SH-SY5Y (cell line): ENCODE measurements around the gene OBP2A.

ENCODE experiments used
- GATA2 ChIP-seq: IDR thresholded peaks from 2 replicates; pipeline ENCODE4 v1.6.1; 2011; ENCODE audit warnings: mild to moderate bottlenecking, low read depth, low read length
- GATA3 ChIP-seq: IDR thresholded peaks from 2 replicates; pipeline ENCODE4 v1.6.1; 2011; ENCODE audit warnings: low read depth, mild to moderate bottlenecking, low read length, moderate library complexity

DNA sequence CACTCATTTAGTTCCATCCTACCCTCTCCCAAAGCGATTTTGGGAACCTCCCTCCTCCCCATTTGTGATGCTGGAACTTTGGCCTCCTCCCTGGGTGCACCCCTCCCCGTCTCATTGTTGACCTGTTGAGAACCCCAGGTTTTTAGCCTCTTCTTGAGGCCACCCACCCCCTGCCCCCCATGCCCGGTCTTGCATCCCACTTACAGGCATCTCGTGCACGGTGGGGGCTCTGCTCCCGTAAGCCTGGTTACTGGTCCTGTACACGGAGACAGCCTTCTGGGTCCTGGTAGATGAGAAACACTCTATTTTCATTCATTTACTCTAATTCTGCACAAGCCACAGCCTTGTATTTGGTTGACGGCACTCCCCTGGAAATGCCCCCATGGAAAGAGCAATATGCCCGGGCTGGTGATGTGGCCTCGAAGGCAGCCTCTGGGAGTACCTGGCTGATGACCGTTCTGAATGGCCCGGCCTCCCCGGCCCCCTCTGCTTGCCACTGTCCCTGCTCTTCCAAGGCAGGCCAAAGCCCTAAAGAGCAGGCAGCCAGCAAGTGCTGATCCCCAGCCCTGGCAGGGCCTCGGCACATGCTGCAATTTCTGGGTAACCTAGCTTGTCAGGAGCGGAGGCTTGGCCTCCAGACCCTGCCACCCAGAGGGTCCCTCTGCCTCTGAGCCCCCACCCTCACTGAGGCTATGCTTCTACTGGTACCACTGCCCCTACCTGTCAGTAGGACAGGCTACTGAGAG, 47.4 kb upstream of the OBP2A start:
- TF ChIP-seq GATA3 (no peak), GATA2 (no peak)
